ENCODE results near the gene KAZN.

KAZN gene

GRCh38 chr1:14696761-14697160 lies 98.3 kb downstream of the KAZN start:
- no peak for DNase-seq (ENCODE audit: low read depth)
- no peak overlapping the region for H3K4me3 ChIP-seq (ENCODE audit: low read depth, low read length)
- no peak for TF ChIP-seq CTCF (conservative IDR thresholded peaks at IDR 0.05; ENCODE audit: low read depth, low read length)

- no peak for TF ChIP-seq CTCF (conservative IDR thresholded peaks at IDR 0.05; ENCODE audit: low read depth, low read length)
- DNase-seq (ENCODE audit: low read depth): no peak
- no peak overlapping the region for H3K4me3 ChIP-seq (ENCODE audit: low read depth, low read length)
These were observed 98.9 kb downstream of the KAZN start for GRCh38 chr1:14697353-14697752.

- DNase-seq (ENCODE audit: low read depth): no peak
- H3K4me3 ChIP-seq (ENCODE audit: low read depth, low read length): no peak overlapping the region
- TF ChIP-seq CTCF (conservative IDR thresholded peaks at IDR 0.05; ENCODE audit: low read depth, low read length): no peak
These were observed 99.8 kb downstream of the KAZN start for GRCh38 chr1:14698314-14698713.

GRCh38 chr1:14699620-14700019 lies 101.1 kb downstream of the KAZN start:
- no peak for TF ChIP-seq CTCF (conservative IDR thresholded peaks at IDR 0.05; ENCODE audit: low read depth, low read length)
- no peak overlapping the region for H3K4me3 ChIP-seq (ENCODE audit: low read depth, low read length)
- DNase-seq (ENCODE audit: low read depth): no peak

- DNase-seq (ENCODE audit: low read depth): peak; percentile 14
- TF ChIP-seq CTCF (conservative IDR thresholded peaks at IDR 0.05; ENCODE audit: low read depth, low read length): no peak
- H3K4me3 ChIP-seq (ENCODE audit: low read depth, low read length): no peak overlapping the region
These were observed 106.4 kb downstream of the KAZN start for GRCh38 chr1:14704846-14705245.

- TF ChIP-seq CTCF (conservative IDR thresholded peaks at IDR 0.05; ENCODE audit: low read depth, low read length): no peak
- H3K4me3 ChIP-seq (ENCODE audit: low read depth, low read length): no peak overlapping the region
- DNase-seq (ENCODE audit: low read depth): no peak
These were observed 107.3 kb downstream of the KAZN start for GRCh38 chr1:14705824-14706223.

- H3K4me3 ChIP-seq (ENCODE audit: low read depth, low read length): no peak overlapping the region
- TF ChIP-seq CTCF (conservative IDR thresholded peaks at IDR 0.05; ENCODE audit: low read depth, low read length): no peak
- no peak for DNase-seq (ENCODE audit: low read depth)
These were observed 108.1 kb downstream of the KAZN start for GRCh38 chr1:14706631-14707030.

All from choroid plexus epithelial cell (primary cell).